ENCODE data around the gene HSPG2.
"Not testable (repeated sequence)": the region's sequence is repeated elsewhere in the genome, so short reads cannot be mapped to it uniquely, and the experiment has no call there.

Gene HSPG2

DNA sequence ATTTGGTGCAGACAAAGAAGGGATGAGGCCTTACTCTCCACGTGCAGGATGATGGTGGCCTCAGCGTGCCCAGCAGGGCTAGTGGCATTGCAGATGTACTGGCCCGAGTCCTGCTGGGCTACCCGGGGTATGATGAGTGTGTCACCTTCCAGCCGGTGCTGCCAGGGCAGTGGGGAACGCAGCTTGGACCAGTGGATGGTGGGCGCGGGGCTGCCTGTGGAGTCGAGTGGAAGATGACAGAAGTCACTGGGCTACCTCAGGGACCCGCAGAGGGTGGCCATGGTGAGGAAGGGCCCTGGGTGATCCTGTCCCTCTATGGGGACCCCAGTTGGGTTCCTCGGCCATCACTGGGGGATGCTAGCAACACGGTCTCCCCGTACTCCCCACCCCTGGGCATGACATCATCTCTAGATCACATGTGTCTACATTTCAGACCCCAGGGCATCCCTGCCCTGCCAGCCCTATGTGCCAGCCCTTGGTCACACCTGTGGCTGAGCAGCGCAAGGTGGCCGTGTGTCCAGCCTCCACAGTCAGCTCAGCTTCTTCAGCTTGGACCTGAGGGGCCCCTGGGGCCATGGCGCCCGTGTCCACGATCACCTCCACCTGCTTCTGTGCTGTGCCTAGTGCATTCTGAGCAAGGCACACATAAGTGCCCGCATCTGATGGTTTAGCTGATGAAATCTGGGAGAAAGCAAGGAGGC is 97.6 kb downstream of the HSPG2 start:
- no peak for DNase-seq

DNA sequence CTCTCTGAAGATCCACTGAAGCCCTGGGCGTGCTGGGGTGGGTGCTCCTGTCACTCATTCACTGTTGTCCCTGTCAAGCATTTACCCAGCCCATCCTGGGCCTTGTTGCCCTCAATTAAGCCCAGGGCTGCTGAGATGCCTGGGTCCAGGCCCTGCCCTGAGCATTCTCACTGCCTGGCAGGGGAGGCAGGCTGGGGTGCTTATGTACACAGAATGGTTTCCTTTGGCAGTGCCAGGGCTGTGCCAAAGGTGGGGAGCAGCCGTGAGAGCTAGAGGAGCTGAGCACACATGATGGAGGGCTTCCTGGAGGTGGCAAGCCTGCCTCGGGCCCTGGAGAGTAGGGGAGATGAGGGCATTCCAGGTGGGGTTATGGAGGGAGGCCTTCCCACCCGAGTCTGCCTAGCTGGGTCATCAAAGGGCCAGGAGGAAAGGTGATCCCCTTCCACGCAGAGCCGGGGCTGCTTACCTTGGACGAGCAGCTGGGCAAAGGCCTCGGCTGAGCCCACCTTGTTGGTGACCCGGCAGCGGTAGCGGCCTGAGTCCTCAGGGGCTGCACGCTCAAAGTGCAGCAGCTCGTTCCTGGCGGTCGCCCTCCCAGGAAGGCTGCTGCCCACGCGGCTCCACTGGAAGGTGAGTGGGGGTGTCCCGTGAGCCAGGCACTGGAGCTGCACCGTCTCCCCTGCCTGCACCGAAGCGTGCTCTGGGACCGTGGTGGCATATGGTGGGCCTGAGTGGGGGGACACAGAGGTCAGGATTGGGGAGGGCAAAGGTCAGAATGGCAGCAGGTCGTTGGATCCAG is 98.6 kb downstream of the HSPG2 start:
- no peak for DNase-seq

DNA sequence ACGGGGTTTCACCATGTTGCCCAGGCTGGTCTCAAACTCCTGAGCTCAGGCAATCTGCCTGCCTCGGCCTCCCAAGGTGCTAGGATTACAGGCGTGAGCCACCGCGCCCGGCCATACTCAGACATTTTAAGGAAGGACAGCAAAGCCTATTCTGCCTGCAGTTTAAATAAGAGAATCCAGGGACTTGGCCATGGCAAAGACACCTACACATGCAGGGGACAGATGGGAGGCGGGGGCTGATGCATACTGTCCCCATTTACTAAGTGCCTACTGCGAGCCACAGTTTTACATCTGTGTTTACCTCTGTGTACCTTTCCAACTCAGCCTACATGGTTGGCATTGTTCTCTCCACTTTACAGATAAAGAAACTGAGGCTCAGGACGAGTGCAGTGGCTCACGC is 99.6 kb downstream of the HSPG2 start:
- DNase-seq: no peak

DNA sequence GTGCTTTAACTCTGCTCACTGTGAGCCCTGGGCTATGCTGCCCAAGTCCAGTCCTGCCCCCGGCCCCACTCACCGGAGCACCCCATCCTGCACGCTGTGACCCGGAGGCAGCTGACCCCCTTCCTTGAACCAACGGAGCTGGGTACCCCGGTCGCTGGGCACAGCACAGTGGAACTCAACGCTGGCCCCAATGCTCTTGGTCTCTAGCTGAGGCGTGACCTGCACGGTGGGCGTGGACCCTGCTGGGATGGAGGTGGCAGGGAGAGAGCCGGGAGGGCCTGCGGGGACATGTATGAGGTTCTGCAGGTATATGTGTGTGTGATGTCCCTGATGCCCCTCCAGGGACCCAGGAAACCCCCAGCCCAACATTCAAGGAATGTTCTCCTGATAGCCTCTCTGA is 100.4 kb downstream of the HSPG2 start:
- no peak for DNase-seq

DNA sequence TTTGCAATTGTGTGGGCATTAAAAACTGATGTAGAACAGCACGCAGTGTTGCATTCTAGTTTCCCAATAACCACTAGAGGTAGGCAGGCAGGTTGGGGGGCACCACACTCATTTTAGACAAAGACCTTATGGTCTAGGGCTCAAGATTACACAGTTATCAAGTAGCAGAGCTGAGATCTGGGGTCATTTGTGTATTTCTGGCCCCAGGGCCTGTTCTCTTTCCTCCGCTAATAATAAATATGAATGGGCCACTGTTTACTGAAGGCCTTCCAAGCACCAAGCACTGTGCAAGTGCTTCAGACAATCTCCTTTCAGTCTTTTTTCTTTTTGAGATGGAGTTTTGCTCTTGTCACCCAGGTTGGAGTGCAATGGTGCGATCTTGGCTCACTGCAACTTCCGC is 101.1 kb downstream of the HSPG2 start:
- DNase-seq: no peak

DNA sequence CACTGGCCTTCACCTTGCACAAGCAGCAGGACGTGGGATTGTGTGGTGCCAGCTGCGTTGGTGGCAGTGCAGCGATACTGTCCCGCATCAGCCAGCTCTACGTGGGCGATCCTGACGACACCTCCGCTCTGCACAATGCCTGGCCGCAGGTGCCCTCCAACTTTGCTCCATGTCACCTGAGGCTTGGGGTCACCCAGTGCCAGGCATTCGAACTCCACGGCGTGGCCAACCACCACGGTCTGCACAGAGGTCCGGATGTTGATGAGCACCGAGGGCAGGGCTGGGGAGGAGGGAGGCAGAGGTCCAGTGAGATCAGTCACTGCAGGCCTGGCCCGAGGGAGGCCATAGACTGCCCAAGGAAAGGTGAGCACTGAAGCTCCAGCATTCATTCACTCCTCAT is 102.4 kb downstream of the HSPG2 start:
- DNase-seq: no peak

DNA sequence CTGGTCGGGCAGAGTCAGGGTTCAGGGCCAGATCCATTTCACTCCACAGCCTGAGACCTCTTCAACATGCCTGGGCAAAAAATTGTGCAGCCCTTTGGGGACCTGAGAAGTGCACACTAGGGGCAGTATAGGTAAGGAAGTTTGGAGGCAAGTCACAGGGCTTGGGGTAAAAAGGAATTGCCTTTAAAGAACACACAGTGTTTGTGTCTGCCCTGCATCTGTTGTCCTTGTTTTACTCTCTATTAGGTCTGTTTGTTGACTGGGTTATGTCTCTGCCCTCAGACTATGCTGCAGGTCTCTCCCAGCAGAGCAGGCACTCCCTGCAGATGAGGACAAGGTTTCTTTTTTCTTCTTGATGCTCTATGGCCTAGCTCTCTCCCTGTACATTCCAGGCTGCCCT is 103.0 kb downstream of the HSPG2 start:
- no peak for DNase-seq

DNA sequence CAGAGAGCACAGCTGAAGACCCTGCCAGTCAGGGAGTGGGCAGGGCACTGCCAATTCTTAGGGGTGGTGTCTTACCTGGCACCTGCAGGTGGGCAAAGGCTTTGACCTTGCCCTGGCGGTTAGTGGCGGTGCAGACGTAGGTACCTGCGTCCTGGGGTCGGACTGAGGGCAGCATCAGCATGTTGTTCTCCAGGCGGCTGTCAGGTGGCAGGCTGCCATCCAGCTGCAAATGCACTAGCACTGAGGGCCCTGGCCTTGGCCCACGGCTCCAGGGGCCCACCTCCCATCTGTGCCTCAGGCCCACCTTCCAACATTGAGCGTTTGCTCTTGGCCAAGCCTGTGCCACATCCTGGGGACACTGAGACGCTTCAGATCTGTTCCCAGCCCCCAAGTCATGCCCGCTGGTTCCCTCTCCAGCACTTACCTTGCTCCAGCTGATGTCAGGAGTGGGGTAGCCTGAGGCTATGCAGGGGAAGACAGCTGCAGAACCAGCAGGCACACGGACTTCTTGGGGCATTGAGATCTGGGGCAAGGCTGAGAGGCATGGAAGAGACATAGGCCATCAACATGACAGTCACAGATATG is 103.6 kb downstream of the HSPG2 start:
- DNase-seq: no peak

DNA sequence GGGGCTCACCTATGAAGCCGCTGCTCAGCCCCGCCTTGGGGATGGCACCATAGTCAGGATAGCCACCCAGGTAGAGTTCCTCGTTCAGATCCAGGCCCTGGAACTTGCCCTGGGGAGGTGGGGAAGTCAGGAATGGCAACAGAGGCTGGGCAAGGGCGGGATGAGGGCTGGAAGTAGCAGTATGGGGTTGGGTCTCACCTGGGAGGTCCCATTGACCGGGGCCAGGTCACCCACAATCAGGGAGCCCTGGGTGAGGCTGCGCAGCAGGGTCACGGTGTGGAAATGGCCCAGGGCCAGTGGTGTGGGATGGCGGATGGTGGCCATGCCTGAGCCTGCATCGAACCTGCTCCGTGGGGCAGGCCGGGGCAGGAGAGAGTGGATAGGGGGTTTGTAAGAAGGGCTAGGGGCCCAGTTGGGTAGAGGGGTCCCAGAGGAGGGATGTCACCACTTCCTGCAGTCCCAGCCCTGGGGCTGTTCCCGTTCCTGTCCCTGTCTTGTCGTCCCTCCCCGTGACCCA is 105.6 kb downstream of the HSPG2 start:
- DNase-seq: no peak

DNA sequence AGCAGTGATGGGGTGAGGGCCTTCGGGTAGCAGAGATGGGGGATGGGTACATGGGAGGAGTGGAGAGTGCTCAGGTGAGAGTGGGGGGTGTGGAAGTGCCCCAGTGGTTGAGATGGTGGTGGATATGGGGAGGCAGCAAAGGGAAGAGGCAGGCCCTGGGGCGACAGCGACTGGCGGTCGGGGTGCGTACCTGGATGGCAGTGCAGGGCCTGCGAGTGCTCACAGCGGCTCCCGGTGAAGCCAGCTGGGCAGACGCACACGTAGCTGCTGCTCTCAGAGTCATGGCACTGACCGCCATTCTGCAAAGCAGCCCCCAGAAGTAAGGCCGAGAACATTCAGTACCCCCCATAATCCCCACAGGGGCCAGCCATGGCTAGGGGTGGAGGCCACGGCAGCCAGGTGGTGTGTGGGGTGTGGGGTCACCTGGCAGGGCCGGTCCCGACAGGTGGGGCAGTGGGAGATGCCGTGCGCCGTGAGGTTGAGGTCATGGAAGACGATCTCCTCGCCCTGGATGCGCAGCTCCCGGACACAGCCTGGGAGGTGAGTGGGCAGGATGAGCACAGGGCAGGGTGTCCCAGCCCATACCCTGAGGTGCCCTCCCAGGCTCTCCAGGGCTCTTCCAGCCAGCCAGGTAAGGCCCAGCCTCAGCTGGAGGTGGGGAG is 106.2 kb downstream of the HSPG2 start:
- no peak for DNase-seq

DNA sequence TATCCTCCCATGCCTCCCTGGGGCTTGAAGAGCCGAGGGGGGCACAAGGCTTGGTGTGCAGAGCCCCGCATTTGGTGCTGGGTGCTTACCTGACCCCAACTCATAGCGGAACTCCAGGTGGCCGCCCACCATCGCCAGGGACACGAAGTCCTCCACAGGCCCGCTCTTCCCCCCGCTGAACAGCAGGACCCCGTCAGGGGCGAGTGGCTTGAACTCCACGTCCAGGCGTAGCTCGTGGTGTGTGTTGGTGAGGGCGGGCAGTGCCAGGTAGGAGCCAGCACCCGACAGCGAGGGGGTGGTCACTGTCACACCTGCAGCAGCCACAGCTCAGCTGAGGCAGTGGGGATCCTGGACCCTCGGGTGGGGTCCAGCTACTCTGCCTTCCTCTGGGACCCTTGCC is 107.8 kb downstream of the HSPG2 start:
- no peak for DNase-seq

DNA sequence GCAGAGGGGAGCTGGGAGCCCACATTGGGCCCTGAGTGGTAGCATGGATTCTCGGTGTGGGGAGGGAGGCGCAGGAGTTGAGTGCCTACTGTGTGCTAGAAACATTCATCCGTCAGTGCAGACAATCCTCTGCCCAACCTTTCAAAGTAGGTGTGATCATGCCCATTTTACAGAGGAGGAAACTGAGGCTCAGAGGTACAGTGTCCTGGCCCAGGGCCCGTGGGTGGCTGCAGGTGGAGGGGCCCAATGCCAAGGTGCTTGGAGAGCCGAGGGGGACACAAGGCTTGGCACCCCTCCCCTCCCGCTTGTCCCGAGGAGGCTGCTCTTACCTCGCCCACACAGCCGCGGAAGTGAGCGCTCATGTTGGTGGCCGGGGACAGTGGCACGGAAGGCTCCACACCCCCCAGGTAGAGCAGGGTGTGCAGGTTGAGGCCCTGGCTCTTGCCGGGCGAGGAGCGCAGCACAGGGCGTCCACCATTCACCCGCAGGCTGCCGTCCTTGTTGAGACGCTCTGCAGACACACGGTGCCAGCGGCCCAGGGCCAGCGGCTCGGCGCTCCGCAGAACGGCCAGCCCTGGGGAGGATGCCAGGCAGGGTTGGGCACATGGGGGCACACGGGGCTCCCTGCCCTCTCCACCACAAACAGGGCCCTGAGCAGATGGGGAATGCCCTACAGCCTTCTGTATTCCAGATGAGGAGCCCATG is 108.5 kb downstream of the HSPG2 start:
- no peak for DNase-seq

DNA sequence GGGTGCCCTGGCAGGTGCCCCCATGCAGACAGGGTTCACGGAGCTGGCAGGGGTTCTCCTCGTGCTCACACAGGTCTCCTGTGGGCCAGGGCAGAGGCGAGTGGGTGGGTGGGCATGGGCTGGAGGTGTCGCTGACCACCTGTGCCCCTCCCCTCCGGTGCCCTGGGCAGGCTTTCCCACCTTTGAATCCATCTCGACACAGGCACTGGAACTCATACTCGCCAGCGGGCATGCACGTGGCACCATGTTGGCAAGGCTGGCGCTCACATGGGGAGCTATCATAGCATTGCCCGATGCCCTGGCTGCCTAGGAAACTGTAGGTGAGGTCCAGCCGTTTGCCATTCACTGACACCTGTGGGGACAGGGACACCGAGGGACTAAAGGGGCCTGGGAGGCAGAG is 109.0 kb downstream of the HSPG2 start:
- no peak for DNase-seq

DNA sequence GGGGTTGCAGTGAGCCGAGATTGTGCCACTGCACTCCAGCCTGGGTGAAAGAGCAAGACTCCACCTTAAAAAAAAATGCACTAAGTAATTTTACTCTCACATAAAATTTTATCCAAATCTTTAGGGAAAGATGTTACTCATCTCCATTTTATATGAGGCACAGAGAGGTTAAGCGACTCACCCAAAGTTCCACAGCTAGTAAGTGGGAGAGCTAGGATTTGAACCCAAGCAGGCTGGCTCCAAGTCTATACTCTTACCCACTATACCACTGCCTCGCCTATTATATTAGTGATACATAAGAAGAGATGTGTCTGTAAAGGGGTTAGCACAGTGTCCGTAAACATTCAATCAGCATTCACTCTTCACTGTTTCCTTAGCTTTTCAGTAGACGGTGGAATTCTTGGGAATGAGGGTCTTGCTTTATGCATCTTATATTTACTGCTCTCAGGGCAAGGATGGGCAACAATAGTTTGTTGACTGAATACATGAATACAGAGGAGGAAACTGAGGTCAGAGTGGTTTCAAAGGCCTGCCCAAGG is 109.9 kb downstream of the HSPG2 start:
- no peak for DNase-seq

DNA sequence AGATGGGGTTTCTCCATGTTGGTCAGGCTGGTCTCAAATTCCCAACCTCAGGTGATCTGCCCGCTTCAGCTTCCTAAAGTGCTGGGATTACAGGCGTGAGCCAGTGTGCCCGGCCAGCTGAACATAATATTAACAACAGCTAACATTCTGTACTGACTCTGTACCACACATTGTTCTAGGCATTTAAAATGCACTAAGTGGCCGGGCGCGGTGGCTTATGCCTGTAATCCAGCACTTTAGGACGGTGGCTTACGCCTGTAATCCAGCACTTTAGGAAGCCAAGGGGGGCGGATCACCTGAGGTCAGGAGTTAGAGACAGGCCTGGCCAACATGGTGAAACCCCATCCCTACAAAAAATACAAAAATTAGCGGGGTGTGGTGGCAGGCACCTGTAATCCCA is 110.4 kb downstream of the HSPG2 start:
- DNase-seq: not testable (repeated sequence)

DNA sequence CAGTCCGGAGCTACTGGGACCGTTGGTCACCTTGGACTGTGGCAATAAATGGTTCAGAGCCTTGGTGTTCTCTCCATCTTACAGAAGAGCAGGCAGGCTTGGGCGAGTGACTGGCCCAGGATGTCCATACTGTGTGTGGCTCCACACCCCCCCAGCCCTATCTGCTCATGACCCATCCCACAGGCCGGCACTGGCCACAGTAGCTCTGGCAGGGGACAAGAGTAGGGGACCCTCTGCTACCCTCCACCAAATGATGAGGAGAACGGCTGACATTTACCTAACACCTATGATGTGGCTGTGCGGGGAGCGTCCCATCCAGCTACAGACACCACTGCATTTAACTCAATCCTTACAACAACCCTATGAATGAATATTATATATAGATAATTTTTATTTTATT is 111.7 kb downstream of the HSPG2 start:
- no peak for DNase-seq

DNA sequence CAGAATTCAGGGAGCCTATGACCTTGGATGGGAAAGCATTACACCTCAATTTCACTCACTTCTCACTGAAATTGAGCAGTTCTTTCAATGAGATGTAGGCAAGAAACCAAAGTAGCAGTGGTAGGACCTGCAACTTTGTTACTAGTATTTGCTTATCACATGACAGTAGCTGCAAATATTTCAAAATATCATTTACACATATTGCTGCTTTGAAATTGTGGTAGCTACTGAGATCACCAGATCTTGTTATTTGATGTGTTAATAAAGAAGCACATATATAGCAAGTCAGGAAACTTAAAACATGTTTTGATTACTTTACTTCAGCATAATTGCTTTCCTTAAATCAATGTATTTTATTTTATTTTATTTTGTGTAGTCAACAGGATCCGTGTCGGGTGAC is 112.2 kb downstream of the HSPG2 start:
- DNase-seq: no peak

DNA sequence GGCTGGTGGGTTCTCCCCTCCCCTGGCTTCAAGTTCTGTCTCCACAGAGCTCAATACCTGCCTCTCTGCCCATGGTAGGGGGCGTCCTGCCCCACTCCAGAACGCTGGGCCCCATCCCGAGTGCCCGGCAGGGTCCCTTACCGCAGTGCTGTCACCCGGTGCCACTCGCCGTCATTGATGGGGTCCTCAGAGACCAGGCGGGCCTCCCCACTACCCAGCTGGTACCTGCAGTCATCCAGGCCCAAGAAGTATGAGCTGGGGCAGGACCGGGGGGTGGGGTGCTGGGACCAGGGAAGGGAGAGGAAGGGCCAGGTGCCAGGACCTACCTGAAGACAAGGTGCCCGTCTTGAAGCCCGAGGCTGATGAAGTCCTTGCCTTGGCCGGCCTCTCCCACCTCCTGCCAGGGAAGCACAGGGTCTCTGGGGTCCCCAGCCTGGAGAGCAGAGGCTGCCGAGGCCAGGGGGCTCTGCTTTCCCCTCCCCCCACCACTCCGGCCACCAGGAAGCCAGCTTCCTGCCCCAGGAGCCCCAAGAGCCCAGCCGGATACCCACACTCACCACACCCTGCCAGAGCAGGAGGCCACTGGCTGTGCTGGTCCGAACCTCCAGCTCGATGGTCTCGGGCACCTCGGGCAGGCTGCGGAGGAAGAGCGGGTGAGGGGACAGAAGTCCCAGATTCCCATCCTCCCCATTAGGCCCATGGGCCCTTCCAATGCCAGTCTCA is 113.0 kb downstream of the HSPG2 start:
- DNase-seq: no peak

DNA sequence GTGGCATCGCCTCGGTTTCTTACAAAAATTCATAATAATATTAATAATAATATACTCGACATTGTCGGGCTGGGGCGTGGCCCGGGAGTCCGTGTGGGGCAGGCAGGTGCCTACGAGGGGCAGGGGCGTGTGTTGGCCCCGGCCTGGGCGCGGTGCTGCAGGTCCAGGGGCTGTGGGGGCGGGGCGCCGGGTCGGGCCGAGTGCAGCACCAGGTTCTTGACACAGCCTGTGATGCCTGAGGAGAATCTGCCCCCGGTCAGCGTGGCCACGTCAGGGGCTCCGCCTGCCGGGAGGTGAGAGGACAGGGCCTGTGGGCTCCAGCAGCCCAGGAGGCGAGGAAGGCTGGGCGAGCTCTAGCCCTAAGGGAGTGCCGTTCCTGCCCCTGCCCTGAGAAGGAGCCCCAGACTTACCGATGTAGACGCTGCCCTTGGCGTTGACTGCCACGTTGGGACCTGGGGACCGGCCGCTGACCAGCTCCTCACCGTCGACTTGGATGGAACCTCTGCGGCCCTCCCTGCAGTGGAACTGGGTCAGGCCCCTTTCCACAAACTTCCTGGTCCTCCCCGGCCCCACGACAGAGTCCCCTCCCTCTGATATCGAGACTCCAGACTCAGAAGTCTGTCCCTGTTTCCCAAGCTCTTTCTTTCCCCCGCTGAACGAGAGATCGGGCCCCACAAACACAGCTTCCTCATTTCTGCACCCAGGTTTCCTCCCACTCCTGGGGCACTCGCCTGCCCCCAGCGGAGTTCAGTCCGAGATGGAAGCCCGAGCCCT is 113.7 kb downstream of the HSPG2 start:
- DNase-seq: no peak

DNA sequence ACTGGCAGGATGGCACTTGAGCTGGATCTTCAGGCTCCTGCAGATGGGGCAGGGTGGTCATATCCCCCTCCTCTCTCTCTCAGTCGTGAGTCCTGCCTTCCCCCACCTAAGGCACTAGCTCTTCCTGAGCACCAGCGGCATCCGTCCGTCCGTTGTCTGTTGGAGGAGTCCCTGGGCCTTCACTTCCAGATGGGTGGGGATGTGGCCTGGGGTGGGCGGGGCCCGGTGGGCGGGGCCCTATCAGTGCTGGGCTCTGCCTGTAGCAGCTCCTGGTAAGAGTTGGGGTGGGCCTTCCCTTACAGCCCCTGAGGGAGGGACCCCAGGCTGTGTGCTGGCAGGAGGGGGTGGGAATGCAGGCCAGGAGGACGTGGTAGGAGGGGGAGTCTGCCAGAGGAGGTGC is 114.8 kb downstream of the HSPG2 start:
- DNase-seq: no peak

DNA sequence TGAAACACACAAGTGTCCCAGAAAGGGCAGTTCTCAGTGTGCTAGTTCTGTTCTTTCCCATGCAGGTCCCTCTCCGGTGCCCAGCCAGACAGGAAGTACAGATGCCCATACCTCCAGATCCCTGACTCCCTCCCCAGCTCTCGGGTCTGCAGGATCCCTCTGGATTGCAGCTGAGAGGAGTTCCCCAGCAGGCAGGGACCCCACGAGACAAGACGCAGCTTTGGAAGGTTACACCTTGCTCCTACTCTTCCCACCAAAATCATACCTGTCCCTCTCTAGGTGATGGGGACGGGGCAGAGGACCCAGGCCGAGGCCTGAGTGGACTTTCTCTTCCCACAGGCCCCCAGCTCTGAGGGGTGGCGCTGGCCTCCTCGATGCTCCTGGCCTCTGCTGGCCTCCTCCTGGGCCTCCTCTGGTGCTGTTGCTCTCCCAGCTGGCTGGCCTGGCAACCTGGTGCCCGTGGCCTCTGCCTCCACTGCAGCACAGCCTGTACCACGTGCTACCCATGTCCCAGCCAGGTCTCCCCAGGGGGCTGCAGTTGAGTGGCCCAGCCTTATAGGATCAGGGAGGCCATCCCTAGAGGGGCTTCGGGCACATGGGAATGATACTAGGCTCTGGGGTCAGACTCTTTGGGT is 115.6 kb downstream of the HSPG2 start:
- DNase-seq: no peak
